ENCODE results near the gene ATXN2. TPM values are rescaled to one million over a fixed set of nuclear protein-coding genes. Genes with fewer than 3 reads are reported as not detected.
"Not testable (repeated sequence)": the region's sequence is repeated elsewhere in the genome, so short reads cannot be mapped to it uniquely, and the experiment has no call there.

The ATXN2 gene
- total RNA-seq: 9.6 and 23.0 TPM in 2 replicates

GRCh38 chr12:111598637-111599452 is at the start of gene ATXN2:
ATXN2 (minus strand) TSS chr12:111599315; CDS start chr12:111599034, 281 bp downstream.
- DNase-seq (ENCODE audit: low read depth in 2 of 2): no peak

- DNase-seq (ENCODE audit: low read depth in 2 of 2): peak in 1 of 2 donors; percentile 37
Observed at GRCh38 chr12:111645433-111645832, 46.3 kb upstream of the ATXN2 start.

- DNase-seq (ENCODE audit: low read depth in 2 of 2): peak; percentile 33 to 45
Observed at GRCh38 chr12:111643427-111643826, 44.3 kb upstream of the ATXN2 start.

GRCh38 chr12:111642681-111643426 is 43.7 kb upstream of the ATXN2 start:
- no peak for DNase-seq (ENCODE audit: low read depth in 2 of 2)

GRCh38 chr12:111640506-111640905 is 41.4 kb upstream of the ATXN2 start:
- no peak for DNase-seq (ENCODE audit: low read depth in 2 of 2)

- no peak for DNase-seq (ENCODE audit: low read depth in 2 of 2)
Observed at GRCh38 chr12:111638556-111638955, 39.4 kb upstream of the ATXN2 start.

- DNase-seq (ENCODE audit: low read depth in 2 of 2): peak; percentile 36 to 73
Observed at GRCh38 chr12:111636209-111636945, 37.3 kb upstream of the ATXN2 start.

GRCh38 chr12:111635524-111635923 is 36.4 kb upstream of the ATXN2 start:
- DNase-seq (ENCODE audit: low read depth in 2 of 2): peak; percentile 7 to 25

GRCh38 chr12:111628505-111629260 is 29.6 kb upstream of the ATXN2 start:
- DNase-seq (ENCODE audit: low read depth in 2 of 2): no peak

GRCh38 chr12:111626230-111626629 is 27.1 kb upstream of the ATXN2 start:
- no peak for DNase-seq (ENCODE audit: low read depth in 2 of 2)

- no peak for DNase-seq (ENCODE audit: low read depth in 2 of 2)
Observed at GRCh38 chr12:111624540-111624939, 25.4 kb upstream of the ATXN2 start.

GRCh38 chr12:111617841-111618240 is 18.7 kb upstream of the ATXN2 start:
- not testable (repeated sequence) for DNase-seq (ENCODE audit: low read depth in 2 of 2)

- DNase-seq (ENCODE audit: low read depth in 2 of 2): no peak
Observed at GRCh38 chr12:111616177-111616623, 17.1 kb upstream of the ATXN2 start.

GRCh38 chr12:111607239-111607638 is 8.1 kb upstream of the ATXN2 start:
- DNase-seq (ENCODE audit: low read depth in 2 of 2): no peak

- no peak for DNase-seq (ENCODE audit: low read depth in 2 of 2)
Observed at GRCh38 chr12:111606767-111607230, 7.7 kb upstream of the ATXN2 start.

GRCh38 chr12:111605911-111606766 is 7.0 kb upstream of the ATXN2 start:
- DNase-seq (ENCODE audit: low read depth in 2 of 2): no peak

GRCh38 chr12:111602857-111603256 is 3.7 kb upstream of the ATXN2 start:
- not testable (repeated sequence) for DNase-seq (ENCODE audit: low read depth in 2 of 2)

GRCh38 chr12:111602348-111602747 is 3.2 kb upstream of the ATXN2 start:
- DNase-seq (ENCODE audit: low read depth in 2 of 2): no peak

- not testable (repeated sequence) for DNase-seq (ENCODE audit: low read depth in 2 of 2)
Observed at GRCh38 chr12:111600986-111601385, 1.9 kb upstream of the ATXN2 start.

GRCh38 chr12:111600205-111600642 is 1.1 kb upstream of the ATXN2 start:
- DNase-seq (ENCODE audit: low read depth in 2 of 2): no peak
